NB4 (cell line): ENCODE data around the gene LTBP1.

Source experiments
- MYC ChIP-seq: IDR thresholded peaks from 2 replicates; pipeline ENCODE4 v1.6.1; 2011; ENCODE audit warnings: low read depth, low read length
- POLR2A ChIP-seq: IDR thresholded peaks from 2 replicates; pipeline ENCODE4 v1.6.1; 2011; ENCODE audit warnings: mild to moderate bottlenecking; ENCODE audit not compliant: insufficient read length; ENCODE audit errors: extremely low read depth
- TF ChIP-seq, protein P1 (sequence below): IDR thresholded peaks from one replicate; pipeline ENCODE4 v1.5.1; 2012; ENCODE audit warnings: low read depth, low read length

DNA sequence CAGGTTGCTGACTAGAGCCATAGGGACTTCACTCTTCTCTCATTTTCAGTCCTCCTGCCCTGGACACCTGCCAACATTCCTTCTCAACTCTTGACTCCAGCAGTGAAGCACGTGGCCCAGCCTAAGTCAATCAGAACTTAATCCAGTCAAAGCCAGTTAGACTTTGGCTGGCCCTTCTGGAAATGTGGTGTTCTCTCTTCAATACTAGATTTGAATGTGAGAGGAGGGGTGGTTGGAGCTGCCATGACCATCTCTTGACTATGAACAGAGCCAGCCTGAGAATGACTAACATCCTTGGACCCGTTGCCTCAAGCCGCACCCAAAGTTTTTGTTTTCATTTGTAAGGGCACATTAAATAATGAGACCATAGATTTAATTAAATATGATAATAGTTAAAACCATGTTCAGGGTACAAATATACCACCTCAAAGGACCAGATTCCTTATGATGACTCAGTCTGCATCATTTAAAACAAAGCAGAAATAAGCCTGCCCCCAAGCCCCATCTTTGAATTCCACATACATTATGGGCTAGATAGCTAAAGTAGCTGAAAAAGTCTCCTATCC is 480.0 kb downstream of the LTBP1 start:
- TF ChIP-seq, protein P1, sequence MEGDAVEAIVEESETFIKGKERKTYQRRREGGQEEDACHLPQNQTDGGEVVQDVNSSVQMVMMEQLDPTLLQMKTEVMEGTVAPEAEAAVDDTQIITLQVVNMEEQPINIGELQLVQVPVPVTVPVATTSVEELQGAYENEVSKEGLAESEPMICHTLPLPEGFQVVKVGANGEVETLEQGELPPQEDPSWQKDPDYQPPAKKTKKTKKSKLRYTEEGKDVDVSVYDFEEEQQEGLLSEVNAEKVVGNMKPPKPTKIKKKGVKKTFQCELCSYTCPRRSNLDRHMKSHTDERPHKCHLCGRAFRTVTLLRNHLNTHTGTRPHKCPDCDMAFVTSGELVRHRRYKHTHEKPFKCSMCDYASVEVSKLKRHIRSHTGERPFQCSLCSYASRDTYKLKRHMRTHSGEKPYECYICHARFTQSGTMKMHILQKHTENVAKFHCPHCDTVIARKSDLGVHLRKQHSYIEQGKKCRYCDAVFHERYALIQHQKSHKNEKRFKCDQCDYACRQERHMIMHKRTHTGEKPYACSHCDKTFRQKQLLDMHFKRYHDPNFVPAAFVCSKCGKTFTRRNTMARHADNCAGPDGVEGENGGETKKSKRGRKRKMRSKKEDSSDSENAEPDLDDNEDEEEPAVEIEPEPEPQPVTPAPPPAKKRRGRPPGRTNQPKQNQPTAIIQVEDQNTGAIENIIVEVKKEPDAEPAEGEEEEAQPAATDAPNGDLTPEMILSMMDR = no peak
- TF ChIP-seq MYC = no peak
- no peak for TF ChIP-seq POLR2A
